ENCODE results near the gene UNC13B. TPM values are rescaled to one million over a fixed set of nuclear protein-coding genes. Genes with fewer than 3 reads are reported as not detected.

Gene UNC13B
- total and polyA plus RNA-seq, 2 of the 8 experiments (the other 6 are each of a cell fraction or from before 2014, with no cell fraction given), result 23.1 to 51.7 TPM

DNA sequence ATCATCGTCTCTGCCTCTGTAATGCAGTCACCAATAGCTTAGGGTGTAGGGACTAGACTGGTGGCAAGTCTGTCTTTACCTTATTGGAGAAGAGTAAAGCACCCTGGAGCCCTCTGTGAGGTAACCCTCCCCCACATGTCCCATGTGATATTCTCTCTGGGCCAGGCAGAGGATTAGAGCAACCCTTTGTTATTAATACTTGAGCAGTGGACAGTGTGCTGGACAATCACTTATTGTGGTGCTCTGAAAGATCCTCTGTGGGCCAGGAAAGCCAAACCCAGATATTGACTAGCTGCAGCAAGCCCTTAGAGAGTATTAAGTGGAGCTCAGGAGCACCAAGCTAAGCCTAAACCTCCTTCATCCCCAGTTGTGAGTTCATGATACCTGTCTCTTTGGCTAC lies 188.4 kb downstream of the UNC13B start (continued):
- TF ChIP-seq, protein P1, sequence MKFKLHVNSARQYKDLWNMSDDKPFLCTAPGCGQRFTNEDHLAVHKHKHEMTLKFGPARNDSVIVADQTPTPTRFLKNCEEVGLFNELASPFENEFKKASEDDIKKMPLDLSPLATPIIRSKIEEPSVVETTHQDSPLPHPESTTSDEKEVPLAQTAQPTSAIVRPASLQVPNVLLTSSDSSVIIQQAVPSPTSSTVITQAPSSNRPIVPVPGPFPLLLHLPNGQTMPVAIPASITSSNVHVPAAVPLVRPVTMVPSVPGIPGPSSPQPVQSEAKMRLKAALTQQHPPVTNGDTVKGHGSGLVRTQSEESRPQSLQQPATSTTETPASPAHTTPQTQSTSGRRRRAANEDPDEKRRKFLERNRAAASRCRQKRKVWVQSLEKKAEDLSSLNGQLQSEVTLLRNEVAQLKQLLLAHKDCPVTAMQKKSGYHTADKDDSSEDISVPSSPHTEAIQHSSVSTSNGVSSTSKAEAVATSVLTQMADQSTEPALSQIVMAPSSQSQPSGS (IDR thresholded peaks at IDR 0.05; ENCODE audit: low read length), result no peak
- TF ChIP-seq KDM1A (IDR thresholded peaks at IDR 0.05; ENCODE audit: borderline replicate concordance, low read length) (no peak), SIN3A (conservative IDR thresholded peaks at IDR 0.05 in 1 of 2, IDR thresholded peaks at IDR 0.05 in 1 of 2; ENCODE audit: low read depth in 1 of 2, low read length in 2 of 2) (no peak), TAF1 (IDR thresholded peaks at IDR 0.05; ENCODE audit: low read depth, low read length) (no peak)
- TF ChIP-seq, protein P2, sequence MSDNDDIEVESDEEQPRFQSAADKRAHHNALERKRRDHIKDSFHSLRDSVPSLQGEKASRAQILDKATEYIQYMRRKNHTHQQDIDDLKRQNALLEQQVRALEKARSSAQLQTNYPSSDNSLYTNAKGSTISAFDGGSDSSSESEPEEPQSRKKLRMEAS (IDR thresholded peaks at IDR 0.05), result no peak
